NCI-H748 (cell line): Measurements from ENCODE around the gene ELP4.
"Not testable (repeated sequence)": the region's sequence is repeated elsewhere in the genome, so short reads cannot be mapped to it uniquely, and the experiment has no call there.

Experiments
- DNase-seq: peaks from one replicate; lab custom pipeline; 2025; ENCODE audit not compliant: unreplicated experiment; lab: John Stamatoyannopoulos, UW

The ELP4 gene

GRCh38 chr11:31509429-31510345 is at the start of gene ELP4, which contains the start of gene IMMP1L:
TSS of gene ELP4 (plus strand) at chr11:31509767. CDS start at chr11:31509785, 18 bp downstream.
TSS of gene IMMP1L (minus strand) at chr11:31509622. CDS start at chr11:31463276, 46,346 bp downstream.
- DNase-seq: peak; percentile 99

DNA sequence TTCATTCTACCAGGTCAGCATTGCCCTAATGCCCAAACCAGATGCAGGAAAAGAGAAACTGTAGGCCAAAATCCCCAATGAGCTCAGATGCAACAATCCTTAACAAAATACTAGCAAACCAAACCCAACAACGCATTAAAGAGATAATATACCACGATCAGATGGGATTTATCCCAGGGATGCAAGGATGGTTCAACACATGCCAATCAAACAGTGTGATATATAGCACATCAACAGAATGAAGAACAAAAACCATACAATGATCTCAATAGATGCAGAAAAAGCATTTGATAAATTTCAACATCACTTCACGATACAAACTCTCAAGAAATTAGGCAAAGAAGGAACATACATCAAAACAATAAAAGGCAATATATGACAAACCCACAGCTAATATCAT is 45.1 kb upstream of the ELP4 start:
- DNase-seq: no peak

DNA sequence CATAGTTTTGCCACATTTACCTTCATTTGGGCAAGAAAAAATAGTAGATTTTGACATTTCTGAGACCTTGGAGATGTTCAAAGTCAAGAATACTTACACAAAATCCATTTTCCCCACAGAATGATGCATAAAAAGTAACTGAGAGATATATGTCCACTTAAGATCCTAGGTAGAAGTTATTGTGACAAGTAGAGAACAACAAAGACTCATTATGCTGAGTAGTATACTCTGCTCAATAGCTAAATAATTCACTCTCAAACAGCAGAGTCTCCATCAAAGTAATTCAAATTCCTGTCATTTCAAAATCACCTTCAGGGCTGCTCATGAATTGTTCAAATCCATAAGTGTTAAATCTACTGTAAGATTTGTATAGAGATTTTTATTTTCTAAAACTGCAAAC is 35.5 kb upstream of the ELP4 start:
- no peak for DNase-seq

DNA sequence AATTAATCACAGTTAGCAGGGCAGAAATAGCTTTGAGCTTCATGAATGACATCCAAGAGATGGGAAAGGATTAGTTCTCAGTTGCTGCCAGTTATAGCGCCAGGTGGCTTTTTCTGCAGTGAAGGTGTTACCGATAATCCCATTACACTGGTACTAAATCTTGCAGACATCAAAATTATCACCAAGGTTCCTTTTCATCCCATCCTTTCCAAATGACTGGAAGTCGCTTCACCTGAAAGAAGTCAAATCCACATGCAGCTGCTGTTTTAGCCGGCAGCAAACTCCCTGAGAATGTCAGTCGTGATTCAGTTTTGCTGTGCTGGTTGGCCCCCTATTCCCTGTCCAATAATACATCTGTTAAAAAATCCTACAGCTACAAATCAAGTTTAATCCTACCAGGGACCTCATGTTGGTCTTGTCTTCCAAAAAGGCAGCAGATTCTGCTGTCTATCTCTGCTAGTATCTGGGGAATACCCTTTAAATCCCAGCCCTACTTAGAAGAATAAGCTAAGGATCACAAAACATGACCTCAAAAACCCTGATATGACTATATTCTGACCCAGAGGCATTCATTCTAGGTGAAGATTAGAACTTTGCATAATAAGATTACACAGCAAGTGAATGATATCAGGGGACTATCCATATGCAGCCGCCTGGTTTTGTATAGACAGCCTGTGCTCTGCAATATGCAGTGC is 31.9 kb upstream of the ELP4 start:
- no peak for DNase-seq

GRCh38 chr11:31478223-31478590 is 31.4 kb upstream of the ELP4 start:
- DNase-seq: peak; percentile 13

GRCh38 chr11:31479066-31479465 is 30.5 kb upstream of the ELP4 start:
- DNase-seq: no peak

- DNase-seq: peak; percentile 4
Observed at GRCh38 chr11:31480930-31481329, 28.6 kb upstream of the ELP4 start.

DNA sequence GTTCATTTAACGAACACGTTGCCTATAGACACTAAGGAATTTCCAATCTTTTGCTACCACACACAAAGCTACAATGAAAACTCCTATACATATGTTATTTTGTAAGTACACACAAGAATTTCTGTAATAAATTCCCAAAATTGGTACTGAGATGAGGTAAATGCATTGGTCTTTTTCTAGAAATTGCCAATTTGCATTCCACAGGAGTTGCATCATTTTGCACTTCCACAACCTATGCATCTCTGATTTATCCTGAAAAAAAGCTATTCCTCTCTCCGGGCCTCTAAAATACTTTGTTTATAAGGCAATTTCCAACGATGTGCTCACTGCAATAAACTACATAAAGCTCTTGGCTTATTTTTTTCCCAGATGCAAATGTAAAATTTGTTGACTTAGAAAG is 25.1 kb upstream of the ELP4 start:
- no peak for DNase-seq

- DNase-seq: peak; percentile 65
Observed at GRCh38 chr11:31487848-31488247, 21.7 kb upstream of the ELP4 start.

DNA sequence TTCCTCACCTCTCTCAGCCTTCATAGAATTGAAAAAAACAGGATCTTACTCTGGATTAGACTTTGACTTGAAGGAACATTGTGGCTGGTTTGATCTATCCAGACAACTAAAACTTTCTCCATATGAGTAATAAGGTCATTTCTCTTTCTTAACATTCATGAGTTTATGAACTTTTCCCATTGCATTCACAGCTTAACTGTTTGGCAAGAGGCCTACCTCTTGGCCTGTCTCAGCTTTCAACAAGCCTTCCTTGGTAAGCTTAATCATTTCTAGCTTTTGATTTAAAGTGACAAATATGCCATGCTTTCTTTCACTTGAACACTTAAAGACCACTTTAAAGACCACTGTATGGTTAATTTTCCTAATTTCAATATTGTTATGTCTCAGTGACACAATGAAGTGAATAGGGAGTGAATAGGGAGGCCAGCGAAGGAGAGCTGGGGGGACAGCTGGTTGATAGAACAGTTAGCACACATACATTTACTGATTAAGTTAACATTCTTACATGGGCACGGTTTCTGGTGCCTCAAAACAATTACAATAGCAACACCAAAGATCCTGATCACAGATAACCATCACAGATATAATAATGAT is 17.1 kb upstream of the ELP4 start:
- no peak for DNase-seq

DNA sequence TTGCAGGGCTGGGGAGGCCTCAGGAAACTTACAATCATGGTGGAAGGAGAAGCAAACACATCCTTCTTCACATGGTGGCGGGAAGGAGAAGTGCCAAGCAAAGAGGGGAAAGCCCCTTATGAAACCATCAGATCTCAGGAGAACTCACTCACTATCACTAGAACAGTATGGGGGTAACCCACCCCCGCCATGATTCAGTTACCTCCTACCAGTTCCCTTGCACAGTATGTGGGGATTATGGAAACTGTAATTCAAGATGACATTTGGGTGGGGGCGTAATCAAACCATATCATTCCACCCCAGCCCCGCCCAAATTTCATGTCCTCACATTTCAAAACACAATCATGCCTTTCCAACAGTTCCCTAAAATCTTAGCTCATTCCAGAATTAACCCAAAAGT is 16.3 kb upstream of the ELP4 start:
- no peak for DNase-seq

DNA sequence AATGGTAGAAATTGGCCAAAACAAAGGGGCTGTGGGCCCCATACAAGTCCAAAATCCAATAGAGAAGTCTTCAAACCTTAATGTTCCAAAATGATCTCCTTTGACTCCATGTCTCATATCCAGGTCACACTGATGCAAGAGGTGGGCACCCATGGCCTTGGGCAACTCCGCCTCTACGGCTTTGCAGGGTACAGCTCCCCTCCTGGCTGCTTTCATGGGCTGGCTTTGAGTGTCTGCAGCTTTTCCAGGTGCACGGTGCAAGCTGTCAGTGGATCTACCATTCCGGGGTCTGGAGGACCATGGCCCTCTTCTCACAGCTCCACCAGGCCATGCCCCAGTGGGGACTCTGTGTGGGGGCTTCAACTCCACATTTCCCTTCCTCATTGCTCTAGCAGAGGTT is 15.8 kb upstream of the ELP4 start:
- not testable (repeated sequence) for DNase-seq

DNA sequence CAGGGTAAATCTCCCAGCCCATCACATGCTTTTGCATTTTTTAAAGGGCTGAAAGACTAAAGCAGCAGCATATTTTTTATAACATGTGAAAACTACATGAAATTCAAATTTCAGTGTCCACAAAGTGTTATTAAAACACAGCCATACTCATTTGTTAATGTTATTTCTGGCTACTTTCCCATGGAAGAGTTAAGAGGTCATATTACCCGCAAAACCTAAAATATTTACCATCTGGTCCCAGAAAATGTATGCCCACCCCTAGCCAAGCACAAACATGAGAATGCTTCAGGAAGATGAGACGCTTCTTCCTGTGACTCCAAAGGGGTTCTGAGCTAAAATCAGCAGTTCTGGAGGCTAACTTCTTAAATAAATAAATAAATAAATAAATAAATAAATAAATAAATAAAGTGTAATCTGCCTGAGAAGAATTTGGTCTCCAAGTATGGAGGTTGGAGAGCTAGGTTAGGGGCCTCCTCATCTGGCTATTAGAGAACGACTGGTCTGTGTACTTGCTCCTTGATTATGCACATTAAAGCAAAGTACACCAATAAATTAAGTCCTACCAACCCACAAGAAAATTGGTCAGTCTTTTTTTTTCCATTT is 9.9 kb upstream of the ELP4 start:
- DNase-seq: no peak

DNA sequence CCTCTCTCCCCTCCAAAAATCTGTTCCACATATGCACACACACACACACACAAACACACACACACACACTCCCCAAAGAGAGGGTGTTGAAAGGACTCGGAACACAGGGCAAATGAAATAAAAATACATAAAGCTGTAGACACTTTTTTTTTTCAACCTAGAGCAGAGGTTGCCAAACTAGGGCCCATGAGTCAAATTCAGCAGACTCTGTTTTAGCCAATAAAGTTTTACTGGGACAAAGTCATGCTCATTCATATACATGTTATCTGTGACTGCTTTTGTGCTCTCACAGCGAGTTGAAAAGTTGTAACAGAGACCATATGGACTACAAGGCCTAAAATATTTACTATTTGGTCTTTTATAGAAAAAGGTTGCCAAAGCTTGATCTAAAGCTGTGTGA is 9.0 kb upstream of the ELP4 start:
- no peak for DNase-seq

DNA sequence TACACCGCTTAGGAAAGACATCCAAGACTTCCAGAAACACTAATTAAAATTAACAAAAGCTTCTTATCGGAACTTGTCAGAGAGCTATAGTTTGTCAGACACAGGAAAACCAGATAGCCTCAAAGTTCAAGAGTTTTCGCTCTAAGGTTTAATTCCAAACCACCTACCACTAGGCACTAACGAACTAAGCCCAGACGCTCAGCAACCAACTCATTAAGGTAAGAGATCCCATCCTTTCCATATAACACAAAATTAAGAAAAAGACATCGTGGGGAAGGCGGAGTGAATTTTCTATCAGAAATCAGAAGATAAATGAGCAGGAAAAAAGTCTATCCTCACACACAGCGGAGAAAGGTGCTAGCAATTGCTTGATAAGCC is 527 bp upstream of the ELP4 start:
- peak; percentile 44 for DNase-seq

GRCh38 chr11:31512117-31512516 is 2.5 kb downstream of the ELP4 start:
- DNase-seq: no peak

DNA sequence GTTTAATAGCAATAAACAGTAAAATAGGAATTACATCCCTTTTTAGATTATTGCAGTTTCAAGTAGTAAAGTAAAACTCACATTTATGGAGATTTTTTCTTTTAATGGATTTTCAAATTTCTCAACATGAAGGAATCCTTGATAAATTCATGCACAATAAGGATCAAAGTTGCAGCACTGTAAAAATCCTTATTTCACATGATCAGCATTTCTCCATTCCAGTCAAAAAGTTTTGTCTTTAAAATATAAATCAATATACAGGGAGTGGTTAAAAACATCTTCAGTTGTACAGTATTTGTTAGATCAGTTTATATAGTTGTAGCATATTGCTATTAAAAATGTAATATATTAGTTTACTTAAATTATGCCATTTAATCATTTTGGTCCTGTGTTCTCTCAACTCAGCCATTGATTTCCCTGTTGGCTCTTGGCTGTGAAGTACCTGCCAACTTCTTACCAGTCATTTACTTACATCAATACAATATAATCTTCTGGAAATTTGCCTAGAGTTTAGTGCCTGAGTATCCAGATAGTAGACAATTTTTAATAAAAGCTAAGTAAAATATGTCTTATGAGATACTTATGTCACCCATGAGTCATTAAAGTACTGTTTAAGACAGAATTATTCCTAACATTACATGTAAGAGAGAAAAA is 12.1 kb downstream of the ELP4 start:
- no peak for DNase-seq

DNA sequence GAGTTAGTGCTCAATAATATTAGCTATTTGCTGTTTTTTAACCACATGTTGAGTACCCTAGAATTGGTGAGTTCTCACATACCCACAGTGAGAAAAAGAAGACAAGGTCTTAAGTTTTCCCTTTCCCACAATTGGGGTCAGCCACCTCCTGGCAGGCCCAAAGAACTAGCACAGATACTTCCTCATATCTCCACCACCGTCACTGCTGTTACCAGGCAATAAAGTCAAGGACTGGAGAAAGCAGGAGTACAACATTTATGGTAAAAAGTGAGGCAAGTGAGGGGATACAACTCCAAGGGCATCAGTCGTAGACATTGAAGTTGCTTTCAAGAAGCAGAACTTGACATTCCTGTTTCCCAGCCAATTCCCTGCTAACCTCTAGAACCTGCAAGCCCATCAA is 19.6 kb downstream of the ELP4 start:
- no peak for DNase-seq

DNA sequence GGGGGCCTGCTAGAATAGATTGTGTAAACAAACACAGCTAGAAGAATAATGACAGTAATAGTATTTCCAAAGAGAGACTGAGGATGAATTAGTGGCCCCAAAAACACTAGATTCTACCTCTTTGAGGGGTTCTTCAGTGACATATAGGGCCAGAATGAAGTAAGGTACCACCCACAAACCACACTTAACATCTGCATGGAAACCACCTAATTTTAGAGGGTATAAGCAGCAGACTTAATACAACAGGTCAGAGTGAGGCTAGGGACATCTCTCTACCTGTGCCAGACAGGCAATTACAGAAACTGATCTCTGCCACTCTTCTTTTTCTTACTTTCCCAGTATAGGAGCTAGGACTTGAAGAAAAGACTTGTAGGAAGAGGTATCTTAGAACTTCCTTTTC is 20.1 kb downstream of the ELP4 start:
- DNase-seq: no peak

DNA sequence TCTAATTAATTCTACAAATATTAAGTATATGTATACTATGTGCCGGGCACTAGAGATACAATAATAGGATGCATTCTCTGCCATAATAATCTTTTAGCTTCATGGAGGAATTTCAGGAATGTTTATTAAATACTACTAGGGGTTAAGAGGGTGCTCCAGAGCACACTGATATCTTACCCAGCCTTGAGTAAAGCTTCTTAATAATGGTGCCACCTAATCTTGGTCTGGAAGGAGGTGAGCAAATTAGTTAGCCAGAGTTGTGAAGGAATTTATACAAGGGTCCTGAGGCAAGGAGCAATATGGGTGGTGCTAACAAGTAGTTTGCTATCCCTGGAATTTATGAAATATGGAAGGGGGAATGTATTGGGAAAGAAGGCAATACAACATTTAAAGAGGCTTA is 21.7 kb downstream of the ELP4 start:
- DNase-seq: no peak

- no peak for DNase-seq
Observed at GRCh38 chr11:31535479-31535878, 25.9 kb downstream of the ELP4 start.
